Nephron (organoid): ENCODE measurements around the gene CALHM6.

ENCODE experiments used
- H3K27ac Mint-ChIP-seq, 3 experiments: 2 replicates each; pipeline ENCODE4 v1.8.0; 2020; ENCODE audit warnings: mixed read lengths in 3 of 3, mild to moderate bottlenecking in 2 of 3, moderate library complexity in 1 of 3
- H3K27me3 Mint-ChIP-seq: 2 replicates; pipeline ENCODE4 v1.8.0; 2021; ENCODE audit warnings: low read depth, mild to moderate bottlenecking, moderate library complexity, mixed read lengths
- H3K36me3 Mint-ChIP-seq: 2 replicates; pipeline ENCODE4 v1.8.0; 2020; ENCODE audit warnings: low read depth, mixed read lengths
- H3K4me1 Mint-ChIP-seq: 2 replicates; pipeline ENCODE4 v1.8.0; 2020; ENCODE audit warnings: mixed read lengths
- H3K4me3 Mint-ChIP-seq, 3 experiments: 2 replicates each; pipeline ENCODE4 v1.8.0; 2020; ENCODE audit warnings: mild to moderate bottlenecking in 3 of 3, mixed read lengths in 3 of 3, moderate library complexity in 2 of 3
- H3K9me3 Mint-ChIP-seq: 2 replicates; pipeline ENCODE4 v1.8.0; 2020; ENCODE audit warnings: mixed read lengths
- TF ChIP-seq, protein P1 (sequence below), 3 experiments: fragments of 200-600 bp; sonication (generic); IDR thresholded peaks; one replicate each; pipeline ENCODE4 v1.5.0; 2021; ENCODE audit warnings: antibody characterized with exemption in 3 of 3; ENCODE audit not compliant: unreplicated experiment in 3 of 3

The CALHM6 gene

DNA sequence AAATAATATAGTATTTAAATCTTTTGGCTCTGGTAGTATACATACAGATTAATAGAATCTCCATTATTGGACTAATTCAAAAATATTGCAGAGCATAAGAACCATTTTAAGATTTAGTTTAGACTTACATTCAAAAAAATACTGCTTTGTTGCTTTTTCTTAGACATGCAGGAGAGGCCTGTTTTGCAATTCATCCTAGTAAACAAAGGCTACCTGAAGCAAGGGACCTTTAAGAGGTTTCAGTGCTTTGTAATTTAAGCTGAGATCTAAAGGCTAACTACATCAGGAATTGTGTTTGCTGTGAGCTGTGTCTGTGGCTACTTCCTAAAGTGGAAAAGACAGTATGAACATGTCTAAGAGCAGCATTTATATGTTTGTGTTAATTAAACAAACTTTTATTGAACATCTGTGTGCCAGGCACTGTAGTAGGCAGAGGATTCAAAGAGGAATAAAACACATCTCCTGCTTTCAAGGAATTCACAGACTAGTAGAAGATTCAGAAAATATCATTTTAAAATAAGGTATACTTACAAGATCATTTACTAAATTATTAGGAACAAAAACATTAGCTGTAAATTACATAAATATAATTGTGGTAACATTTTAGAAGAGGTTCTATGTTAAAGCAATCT is 29.1 kb upstream of the CALHM6 start:
- Mint-ChIP-seq H3K4me3 (no peak overlapping the region), H3K9me3 (no peaks in the 10 kb centered on the region), H3K36me3 (peaks cover 61% of the 10 kb centered on the region), H3K4me1 (peaks cover 20% of the 10 kb centered on the region), H3K27me3 (no peaks in the 10 kb centered on the region), H3K27ac (peak overlapping the region in 1 of 3 experiments; percentile 5)
- TF ChIP-seq, protein P1, sequence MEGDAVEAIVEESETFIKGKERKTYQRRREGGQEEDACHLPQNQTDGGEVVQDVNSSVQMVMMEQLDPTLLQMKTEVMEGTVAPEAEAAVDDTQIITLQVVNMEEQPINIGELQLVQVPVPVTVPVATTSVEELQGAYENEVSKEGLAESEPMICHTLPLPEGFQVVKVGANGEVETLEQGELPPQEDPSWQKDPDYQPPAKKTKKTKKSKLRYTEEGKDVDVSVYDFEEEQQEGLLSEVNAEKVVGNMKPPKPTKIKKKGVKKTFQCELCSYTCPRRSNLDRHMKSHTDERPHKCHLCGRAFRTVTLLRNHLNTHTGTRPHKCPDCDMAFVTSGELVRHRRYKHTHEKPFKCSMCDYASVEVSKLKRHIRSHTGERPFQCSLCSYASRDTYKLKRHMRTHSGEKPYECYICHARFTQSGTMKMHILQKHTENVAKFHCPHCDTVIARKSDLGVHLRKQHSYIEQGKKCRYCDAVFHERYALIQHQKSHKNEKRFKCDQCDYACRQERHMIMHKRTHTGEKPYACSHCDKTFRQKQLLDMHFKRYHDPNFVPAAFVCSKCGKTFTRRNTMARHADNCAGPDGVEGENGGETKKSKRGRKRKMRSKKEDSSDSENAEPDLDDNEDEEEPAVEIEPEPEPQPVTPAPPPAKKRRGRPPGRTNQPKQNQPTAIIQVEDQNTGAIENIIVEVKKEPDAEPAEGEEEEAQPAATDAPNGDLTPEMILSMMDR (IDR thresholded peaks at IDR 0.05; ENCODE audit: unreplicated experiment in 3 of 3) = no peak

DNA sequence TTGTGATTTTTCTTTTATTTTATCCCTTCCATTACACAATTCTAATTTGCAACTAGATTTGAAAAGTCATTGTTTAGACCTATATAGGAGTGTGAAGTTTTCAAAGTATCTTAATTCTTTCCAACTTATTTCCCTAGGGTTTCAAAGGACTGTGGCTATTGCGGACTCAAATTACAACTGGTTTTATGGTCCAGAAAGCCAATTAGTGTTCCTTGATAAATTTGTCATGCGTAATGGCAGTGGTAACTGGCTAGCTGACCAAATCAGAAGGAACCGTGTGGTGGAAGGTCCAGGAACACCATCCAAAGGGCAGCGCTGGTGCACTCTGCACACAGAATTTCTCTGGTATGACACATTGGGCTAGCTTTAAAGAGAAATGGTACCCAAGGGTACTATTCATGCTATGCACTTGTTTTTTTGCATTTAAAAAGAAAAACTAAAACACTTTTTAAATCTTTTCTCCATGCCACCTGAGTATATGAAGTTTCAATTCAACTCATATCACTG is 27.9 kb upstream of the CALHM6 start:
- H3K9me3 Mint-ChIP-seq = no peaks in the 10 kb centered on the region
- H3K36me3 Mint-ChIP-seq = peaks cover 52% of the 10 kb centered on the region
- TF ChIP-seq, protein P1 (IDR thresholded peaks at IDR 0.05; ENCODE audit: unreplicated experiment in 3 of 3) = no peak
- H3K27ac Mint-ChIP-seq = peak overlapping the region in 1 of 3 experiments; percentile 5
- H3K27me3 Mint-ChIP-seq = no peaks in the 10 kb centered on the region
- H3K4me1 Mint-ChIP-seq = peaks cover 24% of the 10 kb centered on the region
- H3K4me3 Mint-ChIP-seq = no peak overlapping the region

DNA sequence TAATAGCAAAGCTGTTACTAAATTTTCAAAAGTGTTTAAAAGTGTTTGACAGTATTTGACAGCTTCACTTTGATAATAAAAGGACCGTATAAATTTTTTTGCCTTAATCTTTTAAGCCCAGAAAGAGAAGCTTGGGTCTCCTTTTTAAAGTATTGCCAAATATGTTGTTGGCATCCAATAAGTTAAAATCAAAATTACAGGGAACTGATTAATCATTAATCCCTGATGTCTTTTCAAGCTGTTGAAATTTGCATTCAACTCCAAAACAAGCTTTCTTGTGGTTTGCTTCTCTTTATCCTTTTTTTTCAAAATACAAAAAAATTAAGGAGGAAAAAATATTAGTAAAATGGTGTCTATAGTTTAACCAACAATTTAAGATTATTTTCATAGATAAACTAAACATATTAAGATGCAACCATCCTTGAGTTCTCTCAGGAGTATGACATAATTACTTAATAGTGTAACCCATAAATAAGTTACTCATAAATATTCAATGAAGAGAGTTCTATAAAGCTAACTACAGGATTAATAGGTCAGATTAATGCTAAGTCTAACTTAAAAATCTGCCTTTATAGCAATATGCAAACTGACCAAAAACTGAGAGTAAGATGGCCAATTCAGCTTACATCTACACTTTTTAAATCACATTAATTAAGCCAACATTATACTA is 27.0 kb upstream of the CALHM6 start:
- H3K27ac Mint-ChIP-seq = no peak overlapping the region
- H3K27me3 Mint-ChIP-seq = no peaks in the 10 kb centered on the region
- no peaks in the 10 kb centered on the region for H3K9me3 Mint-ChIP-seq
- H3K4me1 Mint-ChIP-seq = peaks cover 24% of the 10 kb centered on the region
- TF ChIP-seq, protein P1 (IDR thresholded peaks at IDR 0.05; ENCODE audit: unreplicated experiment in 3 of 3) = no peak
- peaks cover 43% of the 10 kb centered on the region for H3K36me3 Mint-ChIP-seq
- no peak overlapping the region for H3K4me3 Mint-ChIP-seq

DNA sequence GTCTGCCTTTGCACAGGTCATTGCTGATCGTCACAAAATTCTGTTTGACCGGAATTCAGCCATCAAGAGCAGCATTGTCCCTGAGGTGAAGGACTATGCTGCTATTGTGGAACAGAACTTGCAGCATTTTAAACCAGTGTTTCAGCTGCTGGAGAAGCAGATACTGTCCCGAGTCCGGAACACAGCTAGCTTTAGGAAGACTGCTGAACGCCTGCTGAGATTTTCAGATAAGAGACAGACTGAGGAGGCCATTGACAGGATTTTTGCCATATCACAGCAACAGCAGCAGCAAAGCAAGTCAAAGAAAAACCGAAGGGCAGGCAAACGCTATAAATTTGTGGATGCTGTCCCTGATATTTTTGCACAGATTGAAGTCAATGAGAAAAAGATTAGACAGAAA is 24.6 kb upstream of the CALHM6 start:
- TF ChIP-seq, protein P1 (IDR thresholded peaks at IDR 0.05; ENCODE audit: unreplicated experiment in 3 of 3) = no peak
- peaks cover 23% of the 10 kb centered on the region for H3K36me3 Mint-ChIP-seq
- peaks cover 37% of the 10 kb centered on the region for H3K4me1 Mint-ChIP-seq
- peak overlapping the region; percentile 21 to 70 (median 56) for H3K27ac Mint-ChIP-seq
- H3K4me3 Mint-ChIP-seq = peak overlapping the region in 1 of 3 experiments; percentile 7
- H3K27me3 Mint-ChIP-seq = no peaks in the 10 kb centered on the region
- no peaks in the 10 kb centered on the region for H3K9me3 Mint-ChIP-seq

DNA sequence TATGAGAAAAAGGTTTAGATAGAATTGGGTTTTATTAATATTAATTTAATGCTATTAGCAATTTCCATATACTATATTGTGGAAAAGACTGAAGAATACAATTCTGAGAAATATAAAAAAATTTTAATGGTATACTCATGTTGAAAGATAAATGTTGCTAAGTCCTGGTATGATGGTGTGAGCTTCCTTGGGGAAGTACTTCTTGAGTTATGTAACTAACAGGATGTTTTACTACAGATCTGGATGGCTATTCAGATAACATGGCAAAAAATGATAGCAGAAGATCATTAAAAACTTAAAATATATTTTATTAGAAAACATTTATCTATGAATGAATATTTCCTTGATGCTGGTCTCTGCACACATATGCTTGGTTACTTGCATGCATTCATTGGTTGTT is 23.5 kb upstream of the CALHM6 start:
- TF ChIP-seq, protein P1 (IDR thresholded peaks at IDR 0.05; ENCODE audit: unreplicated experiment in 3 of 3) = no peak
- Mint-ChIP-seq H3K27ac (peak overlapping the region in 1 of 3 experiments; percentile 79), H3K36me3 (peaks cover 21% of the 10 kb centered on the region), H3K27me3 (no peaks in the 10 kb centered on the region), H3K4me3 (no peak overlapping the region), H3K4me1 (peaks cover 35% of the 10 kb centered on the region), H3K9me3 (no peaks in the 10 kb centered on the region)
